Measurements from ENCODE around the gene CER1. TPM values are rescaled to one million over a fixed set of nuclear protein-coding genes. Genes with fewer than 3 reads are reported as not detected.

CER1 gene
- polyA plus RNA-seq, 3 donors = not detected

GRCh38 chr9:14731294-14731981 is 8.9 kb upstream of the CER1 start:
- WGBS (ENCODE audit: insufficient coverage) = no CpG with 5 or more reads among the region's 1 CpG
- no peaks in the 10 kb centered on the region for H3K4me1 Mint-ChIP-seq
- Histone ChIP-seq H2AFZ (ENCODE audit: insufficient read depth, low read depth, low read length, poor library complexity, severe bottlenecking) (no peak overlapping the region), H3K9me3 (replicated peaks in 1 of 2; ENCODE audit: control insufficient read depth in 1 of 2, insufficient read depth in 1 of 2, low read length in 2 of 2) (no peaks in the 10 kb centered on the region), H3K79me2 (ENCODE audit: insufficient read depth, low read length) (no peaks in the 10 kb centered on the region), H3K4me2 (replicated peaks; ENCODE audit: extremely low read depth, low read length, poor library complexity, severe bottlenecking) (no peak overlapping the region), H4K20me1 (ENCODE audit: insufficient read depth, low read length) (no peaks in the 10 kb centered on the region), H3K36me3 (replicated peaks in 1 of 2; ENCODE audit: control insufficient read depth in 1 of 2, insufficient read depth in 2 of 2, low read length in 2 of 2) (no peaks in the 10 kb centered on the region), H3K27ac (ENCODE audit: low read depth in 1 of 2, low read length in 2 of 2) (no peak overlapping the region), H3K27me3 (ENCODE audit: control insufficient read depth in 2 of 2, insufficient read depth in 2 of 2, low read length in 2 of 2) (no peaks in the 10 kb centered on the region), H3K9ac (ENCODE audit: insufficient read depth, low read length, poor library complexity, severe bottlenecking) (no peak overlapping the region), H3K4me3 (replicated peaks in 1 of 3; ENCODE audit: low read depth in 2 of 3, low read length in 3 of 3) (no peak overlapping the region), H3K4me1 (ENCODE audit: control insufficient read depth in 1 of 2, insufficient read depth in 2 of 2, low read length in 2 of 2) (no peaks in the 10 kb centered on the region)
- H3K36me3 Mint-ChIP-seq = no peaks in the 10 kb centered on the region
- H3K27ac Mint-ChIP-seq = no peak overlapping the region
- no peak for DNase-seq
- H3K27me3 Mint-ChIP-seq (ENCODE audit: low read depth in 3 of 3) = peaks cover 0 to 4% (median 2%) of the 10 kb centered on the region in 3 donors
- peaks cover 0 to 4% (median 4%) of the 10 kb centered on the region in 7 donors for H3K9me3 Mint-ChIP-seq
- TF ChIP-seq CTCF (IDR thresholded peaks at IDR 0.05) = no peak
- intact Hi-C loops (cut with micrococcal nuclease) = no loop called here
- no peak overlapping the region for H3K4me3 Mint-ChIP-seq

GRCh38 chr9:14730461-14730898 is 7.9 kb upstream of the CER1 start:
- Mint-ChIP-seq H3K36me3 (no peaks in the 10 kb centered on the region), H3K4me3 (no peak overlapping the region), H3K9me3 (peaks cover 0 to 4% (median 4%) of the 10 kb centered on the region in 7 donors), H3K27ac (no peak overlapping the region), H3K4me1 (no peaks in the 10 kb centered on the region), H3K27me3 (ENCODE audit: low read depth in 3 of 3) (peaks cover 0 to 4% (median 2%) of the 10 kb centered on the region in 3 donors)
- Histone ChIP-seq H3K9ac (ENCODE audit: insufficient read depth, low read length, poor library complexity, severe bottlenecking) (no peak overlapping the region), H2AFZ (ENCODE audit: insufficient read depth, low read depth, low read length, poor library complexity, severe bottlenecking) (no peak overlapping the region), H3K36me3 (replicated peaks in 1 of 2; ENCODE audit: control insufficient read depth in 1 of 2, insufficient read depth in 2 of 2, low read length in 2 of 2) (no peaks in the 10 kb centered on the region), H3K27me3 (ENCODE audit: control insufficient read depth in 2 of 2, insufficient read depth in 2 of 2, low read length in 2 of 2) (no peaks in the 10 kb centered on the region), H3K4me2 (replicated peaks; ENCODE audit: extremely low read depth, low read length, poor library complexity, severe bottlenecking) (no peak overlapping the region), H3K79me2 (ENCODE audit: insufficient read depth, low read length) (no peaks in the 10 kb centered on the region), H3K27ac (ENCODE audit: low read depth in 1 of 2, low read length in 2 of 2) (no peak overlapping the region), H3K4me3 (replicated peaks in 1 of 3; ENCODE audit: low read depth in 2 of 3, low read length in 3 of 3) (no peak overlapping the region), H3K9me3 (replicated peaks in 1 of 2; ENCODE audit: control insufficient read depth in 1 of 2, insufficient read depth in 1 of 2, low read length in 2 of 2) (no peaks in the 10 kb centered on the region), H4K20me1 (ENCODE audit: insufficient read depth, low read length) (no peaks in the 10 kb centered on the region), H3K4me1 (ENCODE audit: control insufficient read depth in 1 of 2, insufficient read depth in 2 of 2, low read length in 2 of 2) (no peaks in the 10 kb centered on the region)
- intact Hi-C loops (cut with micrococcal nuclease) = no loop called here
- TF ChIP-seq CTCF (IDR thresholded peaks at IDR 0.05) = no peak
- no peak for DNase-seq
- WGBS (ENCODE audit: insufficient coverage) = no CpG with 5 or more reads among the region's 2 CpGs
